SK-N-SH treated with all-trans-retinoic acid at 6 μM for 48 hours (cell line): ENCODE data around the gene DTNB.

ENCODE experiments used
- ARNTL ChIP-seq: fragments of 450-650 bp; formaldehyde crosslinking; IDR thresholded peaks from 2 replicates; pipeline ENCODE4 v1.5.0; 2020; ENCODE audit warnings: low read depth, mild to moderate bottlenecking, moderate library complexity, borderline replicate concordance
- CSDC2 ChIP-seq: fragments of 250-450 bp; sonication (Bioruptor Pico); IDR thresholded peaks from 2 replicates; pipeline ENCODE4 v1.5.0; 2020; ENCODE audit warnings: mild to moderate bottlenecking, moderate library complexity
- GLIS3 ChIP-seq: fragments of 250-450 bp; sonication (Bioruptor Pico); IDR thresholded peaks from 2 replicates; pipeline ENCODE4 v1.5.0; 2020; ENCODE audit warnings: mild to moderate bottlenecking, moderate library complexity
- RARB ChIP-seq: fragments of 250-450 bp; sonication (Bioruptor Pico); IDR thresholded peaks from 2 replicates; pipeline ENCODE4 v1.8.0; 2021; ENCODE audit warnings: mild to moderate bottlenecking, moderate library complexity
- ZFP30 ChIP-seq: fragments of 450-650 bp; formaldehyde crosslinking; IDR thresholded peaks from 2 replicates; pipeline ENCODE4 v1.5.0; 2022; ENCODE audit warnings: mild to moderate bottlenecking, moderate library complexity
- TF ChIP-seq, protein P1 (sequence below): fragments of 250-450 bp; sonication (Bioruptor Pico); IDR thresholded peaks from 2 replicates; pipeline ENCODE4 v1.8.0; 2020; ENCODE audit warnings: mild to moderate bottlenecking, moderate library complexity, borderline replicate concordance

DNA sequence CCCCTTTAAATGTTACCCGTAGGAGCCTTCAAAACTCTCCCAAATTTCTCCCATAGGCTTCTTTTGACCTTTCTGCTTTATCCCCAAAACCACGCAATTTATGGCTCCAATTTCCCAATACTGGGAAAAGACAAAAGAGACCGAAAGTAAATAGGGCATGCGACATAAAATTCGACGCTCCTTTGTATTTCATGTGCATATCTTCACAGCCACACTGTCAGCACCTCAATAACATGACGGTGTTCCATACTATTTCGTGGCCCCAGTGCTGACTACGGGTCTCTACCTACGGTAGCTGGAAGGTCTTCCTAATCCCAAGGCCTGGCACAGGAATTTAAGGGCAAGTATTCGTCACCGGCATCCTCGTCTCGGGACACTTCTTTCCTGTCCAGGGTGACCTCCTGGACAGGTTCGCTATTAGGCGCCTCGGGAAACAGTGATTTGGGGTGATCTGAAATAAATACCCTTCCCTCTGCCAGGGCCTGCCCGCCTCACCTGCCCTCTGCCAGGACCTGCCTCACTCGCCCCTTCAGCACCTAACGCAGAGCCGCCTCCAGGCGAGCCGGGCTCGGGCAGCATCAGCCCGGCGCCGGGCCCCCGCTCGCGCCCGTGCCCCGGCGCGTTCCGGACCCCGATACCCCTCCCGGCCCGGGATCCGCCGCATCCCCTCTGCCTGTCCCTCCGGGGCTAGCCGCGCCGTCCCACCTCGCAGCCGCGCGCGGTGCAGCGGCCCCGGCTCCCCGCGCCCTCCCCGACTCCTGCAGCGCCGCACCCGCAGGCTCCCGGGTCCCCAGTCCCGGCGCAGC, 680 bp downstream of the DTNB start:
- TF ChIP-seq, protein P1, sequence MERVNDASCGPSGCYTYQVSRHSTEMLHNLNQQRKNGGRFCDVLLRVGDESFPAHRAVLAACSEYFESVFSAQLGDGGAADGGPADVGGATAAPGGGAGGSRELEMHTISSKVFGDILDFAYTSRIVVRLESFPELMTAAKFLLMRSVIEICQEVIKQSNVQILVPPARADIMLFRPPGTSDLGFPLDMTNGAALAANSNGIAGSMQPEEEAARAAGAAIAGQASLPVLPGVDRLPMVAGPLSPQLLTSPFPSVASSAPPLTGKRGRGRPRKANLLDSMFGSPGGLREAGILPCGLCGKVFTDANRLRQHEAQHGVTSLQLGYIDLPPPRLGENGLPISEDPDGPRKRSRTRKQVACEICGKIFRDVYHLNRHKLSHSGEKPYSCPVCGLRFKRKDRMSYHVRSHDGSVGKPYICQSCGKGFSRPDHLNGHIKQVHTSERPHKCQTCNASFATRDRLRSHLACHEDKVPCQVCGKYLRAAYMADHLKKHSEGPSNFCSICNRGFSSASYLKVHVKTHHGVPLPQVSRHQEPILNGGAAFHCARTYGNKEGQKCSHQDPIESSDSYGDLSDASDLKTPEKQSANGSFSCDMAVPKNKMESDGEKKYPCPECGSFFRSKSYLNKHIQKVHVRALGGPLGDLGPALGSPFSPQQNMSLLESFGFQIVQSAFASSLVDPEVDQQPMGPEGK (CRISPR knock-in tag) = no peak
- TF ChIP-seq RARB = no peak
- no peak for TF ChIP-seq ARNTL (CRISPR knock-in tag)
- no peak for TF ChIP-seq GLIS3 (CRISPR knock-in tag)
- no peak for TF ChIP-seq CSDC2 (CRISPR knock-in tag)
- no peak for TF ChIP-seq ZFP30 (CRISPR knock-in tag)
